Keratinocyte (primary cell): Measurements from ENCODE around the gene TMEM132A.

Experiments
- CTCF ChIP-seq, 3 experiments: IDR thresholded peaks in 1 of 3; conservative IDR thresholded peaks in 1 of 3; optimal IDR thresholded peaks in 1 of 3; 2 replicates in 2 of 3; 3 replicates in 1 of 3; pipeline versions ENCODE3 to v1.5.1; 2011; ENCODE audit warnings: low read length in 3 of 3, mild to moderate bottlenecking in 3 of 3, moderate library complexity in 2 of 3, control low read depth in 1 of 3, inconsistent platforms in 1 of 3; ENCODE audit not compliant: insufficient read depth in 2 of 3; ENCODE audit errors: extremely low read depth in 1 of 3
- EZH2 ChIP-seq: IDR thresholded peaks from one replicate; pipeline ENCODE4 v1.6.1; 2012; ENCODE audit warnings: inconsistent platforms, mild to moderate bottlenecking, low read length, moderate library complexity

GRCh38 chr11:60878245-60879101, 45.8 kb upstream of the TMEM132A start:
- TF ChIP-seq EZH2 (no peak), CTCF (optimal IDR thresholded peaks at IDR 0.05 in 1 of 3, IDR thresholded peaks at IDR 0.05 in 1 of 3, conservative IDR thresholded peaks at IDR 0.05 in 1 of 3; ENCODE audit: extremely low read depth in 1 of 3, insufficient read depth in 2 of 3, low read length in 3 of 3) (no peak)
